Endothelial cell of umbilical vein (primary cell): ENCODE measurements around the gene ADAM30. TPM values are rescaled to one million over a fixed set of nuclear protein-coding genes. Genes with fewer than 3 reads are reported as not detected.

Experiments
- BruUV-seq: library from RNA; stranded (reverse); fragments of 400-500 nt; replicated peaks from 2 replicates; lab custom pipeline; 2021; lab: Mats Ljungman, UMichigan
- CTCF ChIA-PET: fragments of 300-600, 350-600 bp; sonication (Branson Sonifier 250); formaldehyde crosslinking; loops from one replicate; lab custom pipeline; 2021; ENCODE audit warnings: antibody characterized with exemption, inconsistent platforms; lab: Charles Lee
- POLR2A ChIA-PET: fragments of 300-600, 350-600 bp; sonication (Branson Sonifier 250); formaldehyde crosslinking; loops from one replicate; lab custom pipeline; 2021; ENCODE audit warnings: antibody characterized with exemption, inconsistent platforms; lab: Charles Lee
- DNase-seq: peaks from one replicate; pipeline ENCODE4 v3.0.0-alpha.2; 2011; ENCODE audit warnings: low read depth, low spot score
- FAIRE-seq: peaks from 2 replicates; lab custom pipeline; 2011; peaks lifted over from hg19 to GRCh38; lab: Jason Lieb, UNC
- H2AFZ ChIP-seq: 2 replicates; pipeline ENCODE4 v1.6.0; 2012; ENCODE audit warnings: low read depth, low read length, control low read depth, inconsistent platforms
- H3K27ac ChIP-seq: 2 replicates; pipeline ENCODE4 v1.5.1; 2011; ENCODE audit warnings: low read depth, mild to moderate bottlenecking, control low read depth, low read length, moderate library complexity; ENCODE audit not compliant: insufficient read depth
- H3K27me3 ChIP-seq, 2 experiments: 2 replicates each; pipeline versions ENCODE4 v1.6.0 to v1.6.1; 2011; ENCODE audit warnings: low read length in 2 of 2, mixed read lengths in 1 of 2; ENCODE audit not compliant: control insufficient read depth in 2 of 2, insufficient read depth in 2 of 2
- H3K36me3 ChIP-seq, 2 experiments: 2 replicates in 1 of 2; 3 replicates in 1 of 2; pipeline ENCODE4 v1.5.1; 2011; ENCODE audit warnings: low read length in 2 of 2, mild to moderate bottlenecking in 1 of 2, moderate library complexity in 1 of 2; ENCODE audit not compliant: control insufficient read depth in 2 of 2, insufficient read depth in 2 of 2; ENCODE audit errors: extremely low read depth in 1 of 2
- H3K4me1 ChIP-seq: 3 replicates; pipeline ENCODE4 v1.5.1; 2011; ENCODE audit warnings: mild to moderate bottlenecking, low read length; ENCODE audit not compliant: control insufficient read depth, insufficient read depth; ENCODE audit errors: extremely low read depth
- H3K4me2 ChIP-seq: 2 replicates; pipeline ENCODE4 v1.6.1; 2011; ENCODE audit warnings: low read length, control low read depth, mixed read lengths; ENCODE audit not compliant: insufficient read depth
- H3K4me3 ChIP-seq, 3 experiments: fragments of 200-600 bp in 1 of 3; sonication (generic), shearing (Covaris generic) in 1 of 3; replicated peaks in 1 of 3; 2 replicates each; pipeline ENCODE4 v1.5.1; 2011 to 2016; ENCODE audit warnings: control low read depth in 3 of 3, low read length in 3 of 3, mild to moderate bottlenecking in 2 of 3, inconsistent platforms in 1 of 3, low read depth in 1 of 3, moderate library complexity in 1 of 3; ENCODE audit not compliant: insufficient read depth in 1 of 3
- H3K79me2 ChIP-seq: 2 replicates; pipeline ENCODE4 v1.6.0; 2012; ENCODE audit warnings: low read length, inconsistent platforms; ENCODE audit not compliant: control insufficient read depth, insufficient read depth
- H3K9ac ChIP-seq: replicated peaks from 2 replicates; pipeline ENCODE3; 2011; ENCODE audit warnings: low read length, control low read depth; ENCODE audit not compliant: insufficient read depth; ENCODE audit errors: extremely low read depth
- H3K9me1 ChIP-seq: replicated peaks from 3 replicates; pipeline ENCODE4 v1.6.0; 2011; ENCODE audit warnings: mild to moderate bottlenecking, low read length; ENCODE audit not compliant: control insufficient read depth, insufficient read depth; ENCODE audit errors: extremely low read depth
- H3K9me3 ChIP-seq: replicated peaks from 2 replicates; pipeline ENCODE4 v1.5.1; 2012; ENCODE audit warnings: low read length, inconsistent platforms; ENCODE audit not compliant: control insufficient read depth, insufficient read depth
- H4K20me1 ChIP-seq: replicated peaks from 2 replicates; pipeline ENCODE3; 2011; ENCODE audit warnings: mild to moderate bottlenecking, low read length; ENCODE audit not compliant: control insufficient read depth, insufficient read depth; ENCODE audit errors: extremely low read depth
- FOS ChIP-seq: IDR thresholded peaks from 2 replicates; pipeline ENCODE4 v1.6.1; 2011; ENCODE audit warnings: mild to moderate bottlenecking, low read length, moderate library complexity, borderline replicate concordance; ENCODE audit not compliant: insufficient read depth
- GATA2 ChIP-seq: IDR thresholded peaks from 2 replicates; pipeline ENCODE4 v1.7.0; 2011; ENCODE audit warnings: low read depth, mild to moderate bottlenecking, moderate library complexity, mixed read lengths, low read length; ENCODE audit not compliant: insufficient read length, insufficient read depth
- JUN ChIP-seq: IDR thresholded peaks from 2 replicates; pipeline ENCODE4 v1.6.1; 2011; ENCODE audit warnings: borderline replicate concordance, low read depth; ENCODE audit not compliant: insufficient read length, insufficient read depth
- MAX ChIP-seq: IDR thresholded peaks from 2 replicates; pipeline ENCODE4 v1.6.1; 2011; ENCODE audit not compliant: insufficient read depth, insufficient read length
- MYC ChIP-seq: IDR thresholded peaks from one replicate; pipeline ENCODE4 v1.6.1; 2011; ENCODE audit warnings: mild to moderate bottlenecking, low read depth, low read length
- POLR2A ChIP-seq: IDR thresholded peaks from 2 replicates; pipeline ENCODE4 v1.6.1; 2012; ENCODE audit warnings: low read depth, mild to moderate bottlenecking, control low read depth, low read length
- POLR2AphosphoS5 ChIP-seq: IDR thresholded peaks from 2 replicates; pipeline ENCODE4 v1.6.1; 2012; ENCODE audit warnings: low read depth, mild to moderate bottlenecking, control low read depth, low read length, moderate library complexity; ENCODE audit not compliant: insufficient read depth
- dilution Hi-C: fragments of 300-500 bp; cut with MboI; formaldehyde crosslinking; loops from one replicate; pipeline ENCODE4 v1.15.0; 2019; ENCODE audit warnings: low sequenced_read_pairs; ENCODE audit not compliant: extremely low pct_ligation_motif_present
- intact Hi-C: fragments of 100-400 bp; cut with micrococcal nuclease; formaldehyde crosslinking; loops from one replicate; pipeline ENCODE4 v1.10.0; 2022
- polyA plus RNA-seq, 4 experiments: library from polyadenylated mRNA; depleted of rRNA in 3 of 4; stranded (reverse) in 3 of 4; unstranded in 1 of 4; fragments of >200 nt; gene quantifications; 2 replicates each; pipeline versions ENCODE4 v1.2.1 to v1.2.3, GENCODE V29; 2011 to 2012; ENCODE audit warnings: missing spikeins in 1 of 4
- total RNA-seq: library from RNA; stranded (reverse); gene quantifications from 2 replicates; pipeline ENCODE4 v1.2.3, GENCODE V29; 2021

ADAM30 gene
- total and polyA plus RNA-seq, 2 donors (not counting 3 experiments of a cell fraction or from before 2014, with no cell fraction given), result not detected

- no peaks in the 10 kb centered on the region for H3K4me1 ChIP-seq
- no TSS peak for BruUV-seq
- CTCF ChIA-PET, result interaction anchor here (1.3 kb wide), 1 partner anchor 60 kb away, joined by 3 read pairs; no protein-coding TSS in a partner anchor
- FAIRE-seq (no peak), DNase-seq (no peak)
- intact Hi-C loops, result loop anchor here (5.0 kb wide), 2 partner anchors 59 to 259 kb away; no protein-coding TSS in a partner anchor
- POLR2A ChIA-PET, result no interaction called here
- H4K20me1 ChIP-seq, result no peaks in the 10 kb centered on the region
- no peak overlapping the region for H3K4me2 ChIP-seq
- dilution Hi-C loops, result no loop called here
- H3K9ac ChIP-seq, result no peak overlapping the region
- H3K9me3 ChIP-seq, result no peaks in the 10 kb centered on the region
- no peak overlapping the region for H2AFZ ChIP-seq
- H3K79me2 ChIP-seq, result no peaks in the 10 kb centered on the region
- TF ChIP-seq MAX, result no peak
- no peak for TF ChIP-seq POLR2A
- TF ChIP-seq MYC, result no peak
- H3K9me1 ChIP-seq, result no peaks in the 10 kb centered on the region
- no peak overlapping the region for H3K27ac ChIP-seq
- H3K36me3 ChIP-seq, result no peaks in the 10 kb centered on the region
- peaks cover 13 to 14% of the 10 kb centered on the region in 2 experiments for H3K27me3 ChIP-seq
- H3K4me3 ChIP-seq, result no peak overlapping the region
Observed at GRCh38 chr1:119888476-119888875, 7.8 kb downstream of the ADAM30 start.

- Histone ChIP-seq H3K4me3 (no peak overlapping the region), H3K27ac (no peak overlapping the region), H4K20me1 (no peaks in the 10 kb centered on the region), H3K9ac (no peak overlapping the region), H3K4me1 (no peaks in the 10 kb centered on the region), H2AFZ (no peak overlapping the region), H3K9me1 (no peaks in the 10 kb centered on the region), H3K36me3 (no peaks in the 10 kb centered on the region), H3K27me3 (peaks cover 10 to 14% of the 10 kb centered on the region in 2 experiments), H3K9me3 (no peaks in the 10 kb centered on the region), H3K79me2 (no peaks in the 10 kb centered on the region), H3K4me2 (no peak overlapping the region)
- dilution Hi-C loops (no loop called here), intact Hi-C loops (loop anchor here (5.0 kb wide), 2 partner anchors 60 to 260 kb away; no protein-coding TSS in a partner anchor)
- POLR2A ChIA-PET, result no interaction called here
- no peak for DNase-seq
- FAIRE-seq, result no peak
- CTCF ChIA-PET, result interaction anchor here (1.1 to 2.5 kb wide), 4 partner anchors 9 to 78 kb away, joined by 3 to 11 read pairs (median 6); partner anchors contain the start of gene ADAM30
- no TSS peak for BruUV-seq
- TF ChIP-seq FOS, result no peak
- no peak for TF ChIP-seq POLR2AphosphoS5
- no peak for TF ChIP-seq JUN
- TF ChIP-seq GATA2, result no peak
- no peak for TF ChIP-seq MAX
- no peak for TF ChIP-seq MYC
Observed at GRCh38 chr1:119887427-119887826, 8.9 kb downstream of the ADAM30 start.
